SK-N-MC (cell line): Measurements from ENCODE around the gene LRP1B.
A peak's percentile ranks its signal among the peaks of the same experiment; 100 is the strongest.

Experiments used
- DNase-seq: peaks from one replicate; pipeline ENCODE4 v3.0.0-alpha.2; 2011; ENCODE audit warnings: low read depth, low spot score
- H3K27ac ChIP-seq: fragments of 200-600 bp; sonication (generic); 2 replicates; pipeline ENCODE4 v1.5.1; 2016; ENCODE audit warnings: mixed run types
- H3K36me3 ChIP-seq: fragments of 200-600 bp; sonication (generic); 2 replicates; pipeline ENCODE4 v1.6.1; 2017; ENCODE audit warnings: antibody characterized with exemption, low read length, mixed read lengths; ENCODE audit not compliant: insufficient read depth
- H3K4me3 ChIP-seq: fragments of 200-600 bp; sonication (generic); 2 replicates; pipeline ENCODE4 v1.5.1; 2016
- H3K9ac ChIP-seq: fragments of 200-600 bp; sonication (generic); 2 replicates; pipeline ENCODE4 v1.8.0; 2017; ENCODE audit warnings: mixed run types, mixed read lengths; ENCODE audit not compliant: insufficient read length
- H3K9me3 ChIP-seq: fragments of 200-600 bp; sonication (generic); 2 replicates; pipeline ENCODE4 v1.6.1; 2017; ENCODE audit warnings: low read depth, mild to moderate bottlenecking, antibody characterized with exemption, low read length, moderate library complexity, mixed read lengths
- EZH2 ChIP-seq: fragments of 200-600 bp; sonication (generic); IDR thresholded peaks from one replicate; pipeline ENCODE4 v1.6.1; 2017; ENCODE audit warnings: antibody characterized with exemption
- FOXP2 ChIP-seq: optimal IDR thresholded peaks from 2 replicates; pipeline ENCODE3; 2011; ENCODE audit warnings: mild to moderate bottlenecking, moderate library complexity; ENCODE audit not compliant: insufficient read depth; ENCODE audit errors: extremely low read length, control extremely low read depth
- POLR2AphosphoS5 ChIP-seq: IDR thresholded peaks from 2 replicates; pipeline ENCODE4 v1.6.1; 2012; ENCODE audit warnings: mild to moderate bottlenecking, low read depth, low read length, borderline replicate concordance

LRP1B gene

GRCh38 chr2:141517180-141517851 lies 613.5 kb downstream of the LRP1B start:
- Histone ChIP-seq H3K36me3 (no peaks in the 10 kb centered on the region), H3K27ac (no peak overlapping the region)

GRCh38 chr2:141515931-141516330 lies 614.9 kb downstream of the LRP1B start:
- no peak overlapping the region for H3K9ac ChIP-seq
- DNase-seq = no peak
- no peaks in the 10 kb centered on the region for H3K9me3 ChIP-seq
- no peak overlapping the region for H3K27ac ChIP-seq
- no peak for TF ChIP-seq EZH2
- no peak for TF ChIP-seq FOXP2
- no peak for TF ChIP-seq POLR2AphosphoS5
- no peaks in the 10 kb centered on the region for H3K36me3 ChIP-seq
- no peak overlapping the region for H3K4me3 ChIP-seq

More at GRCh38 chr2:141517180-141517851, 613.5 kb downstream of the LRP1B start:
- H3K9ac ChIP-seq = no peak overlapping the region
- no peak overlapping the region for H3K4me3 ChIP-seq
- DNase-seq = no peak
- TF ChIP-seq POLR2AphosphoS5 (no peak), EZH2 (no peak), FOXP2 (no peak)
- no peaks in the 10 kb centered on the region for H3K9me3 ChIP-seq

DNA sequence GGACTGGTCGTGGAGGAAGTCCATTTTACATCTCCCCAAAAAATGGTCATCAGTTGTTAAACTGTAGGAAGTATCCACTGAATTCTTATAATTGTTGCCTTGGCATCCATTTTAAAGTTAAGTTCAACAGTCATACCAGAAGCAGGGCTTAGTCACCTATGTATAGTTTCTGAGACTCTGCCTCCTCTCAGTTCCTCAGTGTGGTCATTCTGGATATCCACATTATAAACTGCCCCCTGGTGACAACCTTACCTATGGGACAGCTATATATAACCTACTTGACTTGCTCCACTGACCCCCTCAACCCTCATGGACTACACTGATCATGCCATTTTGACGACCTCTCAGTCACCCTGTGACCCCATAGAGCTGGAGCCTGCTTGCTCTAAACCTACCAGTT lies 617.0 kb downstream of the LRP1B start:
- H3K9ac ChIP-seq = no peak overlapping the region
- H3K4me3 ChIP-seq = no peak overlapping the region
- no peak overlapping the region for H3K27ac ChIP-seq
- H3K9me3 ChIP-seq = no peaks in the 10 kb centered on the region
- TF ChIP-seq FOXP2 = no peak
- no peak for TF ChIP-seq POLR2AphosphoS5
- TF ChIP-seq EZH2 = no peak
- no peaks in the 10 kb centered on the region for H3K36me3 ChIP-seq
- no peak for DNase-seq

DNA sequence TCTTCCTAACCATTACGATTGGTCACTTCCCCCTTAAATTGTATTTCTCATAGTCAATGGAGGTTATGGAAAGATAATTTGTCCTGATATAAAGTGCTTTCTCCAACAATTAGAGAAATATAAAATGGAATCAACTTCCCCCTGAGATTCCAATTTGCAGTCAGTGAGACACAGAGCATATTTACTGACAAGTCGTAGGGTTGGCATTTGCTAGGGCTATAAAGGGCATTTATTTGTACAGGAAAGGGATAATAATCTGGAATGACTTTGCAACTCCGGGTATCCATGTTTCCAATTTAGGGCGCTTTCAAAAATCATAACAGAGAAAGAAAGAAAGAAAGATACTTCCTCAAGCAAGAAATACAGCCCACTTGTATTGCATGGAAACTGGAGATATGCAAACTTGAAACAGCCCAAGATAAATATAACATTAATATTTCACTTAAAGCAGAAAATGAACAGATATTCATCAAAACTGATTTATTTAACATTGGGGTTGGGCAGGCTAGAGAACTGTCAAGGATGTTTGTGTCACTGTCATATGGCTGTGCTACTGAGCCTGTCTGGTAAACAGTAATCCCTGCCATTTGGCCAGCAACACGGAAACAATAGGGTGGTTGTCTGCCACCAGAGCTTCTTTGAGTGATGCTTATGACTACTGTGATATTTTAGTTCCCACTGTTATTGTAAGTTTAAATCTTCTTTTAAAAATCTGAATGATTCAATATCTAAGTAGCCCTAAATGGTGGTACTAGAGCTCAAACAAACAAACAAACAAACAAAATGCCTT lies 621.8 kb downstream of the LRP1B start:
- H3K9me3 ChIP-seq = peaks cover 3% of the 10 kb centered on the region; the same call in 1 of the 2 replicates
- no peak overlapping the region for H3K4me3 ChIP-seq
- DNase-seq = no peak
- no peaks in the 10 kb centered on the region for H3K36me3 ChIP-seq
- H3K27ac ChIP-seq = no peak overlapping the region
- TF ChIP-seq EZH2 = no peak
- no peak for TF ChIP-seq FOXP2
- no peak for TF ChIP-seq POLR2AphosphoS5
- no peak overlapping the region for H3K9ac ChIP-seq

DNA sequence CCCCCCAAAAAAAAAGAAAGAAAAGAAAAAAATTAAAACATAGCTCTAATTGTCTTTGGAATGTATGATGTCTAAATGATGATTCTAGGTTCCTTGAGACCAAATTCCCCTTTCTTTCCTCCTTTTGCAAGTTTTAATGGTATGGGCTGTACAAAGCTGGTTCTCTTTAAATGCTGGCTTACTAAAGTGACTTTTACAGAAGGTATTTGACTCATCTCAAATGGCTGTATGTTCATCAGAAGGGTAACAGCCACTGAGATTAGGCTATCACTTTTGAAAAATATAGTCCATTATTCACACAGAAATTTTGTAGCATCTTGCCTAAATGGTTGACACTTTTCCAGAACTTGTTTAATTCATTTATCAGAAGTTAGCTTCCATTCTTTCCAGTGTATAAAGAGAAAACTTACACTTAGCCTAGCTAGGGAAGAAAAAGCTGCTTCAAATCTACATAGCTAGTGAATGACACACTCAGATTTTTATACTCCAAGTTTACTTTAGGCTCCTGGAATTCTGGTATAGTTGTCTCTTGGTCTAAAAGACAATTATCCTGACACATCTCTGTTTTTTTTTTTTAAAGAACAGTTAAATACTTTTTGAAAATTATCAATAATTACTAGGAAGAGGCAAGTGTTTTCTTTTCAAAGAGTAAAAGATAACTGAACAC lies 622.6 kb downstream of the LRP1B start:
- Histone ChIP-seq H3K9ac (no peak overlapping the region), H3K27ac (no peak overlapping the region), H3K9me3 (peaks cover 3% of the 10 kb centered on the region; the same call in 1 of the 2 replicates), H3K36me3 (no peaks in the 10 kb centered on the region), H3K4me3 (no peak overlapping the region)
- TF ChIP-seq POLR2AphosphoS5 = no peak
- no peak for TF ChIP-seq FOXP2
- no peak for TF ChIP-seq EZH2
- DNase-seq = no peak

- Histone ChIP-seq H3K27ac (peak overlapping the region; percentile 83), H3K9ac (no peak overlapping the region), H3K36me3 (no peaks in the 10 kb centered on the region), H3K4me3 (no peak overlapping the region), H3K9me3 (peaks cover 3% of the 10 kb centered on the region; the same call in 1 of the 2 replicates)
- no peak for TF ChIP-seq POLR2AphosphoS5
- TF ChIP-seq FOXP2 = no peak
- no peak for TF ChIP-seq EZH2
- DNase-seq = no peak
These were observed 624.7 kb downstream of the LRP1B start for GRCh38 chr2:141506135-141506534.

DNA sequence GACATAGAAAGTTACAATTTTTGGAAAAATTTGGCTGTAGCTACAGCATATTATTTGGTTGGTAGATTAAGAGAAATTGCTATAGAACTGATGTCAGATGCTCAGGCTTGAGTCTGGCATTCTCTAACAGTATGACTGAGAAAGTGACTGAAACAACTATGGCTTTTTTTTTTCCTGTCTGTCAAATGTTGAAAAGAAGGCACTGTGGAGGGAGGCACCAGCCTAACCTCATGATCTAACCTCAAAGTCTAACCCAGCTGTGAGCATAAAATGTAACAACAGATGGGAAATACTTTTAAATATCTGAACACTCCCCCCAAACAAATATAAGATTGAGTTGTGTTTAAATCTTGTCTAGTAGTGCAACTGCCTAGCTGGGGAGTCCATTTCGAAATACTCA lies 629.1 kb downstream of the LRP1B start:
- DNase-seq = no peak
- Histone ChIP-seq H3K36me3 (no peaks in the 10 kb centered on the region), H3K27ac (no peak overlapping the region), H3K4me3 (no peak overlapping the region), H3K9me3 (peaks cover 3% of the 10 kb centered on the region; the same call in 1 of the 2 replicates), H3K9ac (no peak overlapping the region)
- no peak for TF ChIP-seq FOXP2
- no peak for TF ChIP-seq POLR2AphosphoS5
- no peak for TF ChIP-seq EZH2

DNA sequence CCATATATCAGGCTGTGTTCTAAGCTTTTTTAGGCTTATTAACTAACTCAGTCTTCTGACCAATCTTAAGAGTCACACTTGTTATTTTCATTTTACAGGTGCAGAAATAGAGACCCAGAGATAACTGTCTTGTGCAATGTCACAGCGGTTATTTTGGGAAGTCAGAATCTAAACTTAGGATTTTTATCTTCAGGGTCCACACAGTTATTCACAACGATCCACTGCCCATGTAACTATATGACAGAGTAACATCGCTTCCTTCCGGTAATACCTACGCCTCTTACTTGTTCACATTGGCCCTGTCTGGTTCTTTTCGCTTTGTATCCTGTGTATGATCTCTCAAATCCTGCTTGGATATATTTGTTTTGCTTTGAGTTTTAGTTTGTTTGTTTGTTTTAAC lies 631.7 kb downstream of the LRP1B start:
- no peak for TF ChIP-seq EZH2
- H3K9ac ChIP-seq = no peak overlapping the region
- H3K4me3 ChIP-seq = no peak overlapping the region
- H3K27ac ChIP-seq = no peak overlapping the region
- no peaks in the 10 kb centered on the region for H3K9me3 ChIP-seq
- DNase-seq = no peak
- no peaks in the 10 kb centered on the region for H3K36me3 ChIP-seq

DNA sequence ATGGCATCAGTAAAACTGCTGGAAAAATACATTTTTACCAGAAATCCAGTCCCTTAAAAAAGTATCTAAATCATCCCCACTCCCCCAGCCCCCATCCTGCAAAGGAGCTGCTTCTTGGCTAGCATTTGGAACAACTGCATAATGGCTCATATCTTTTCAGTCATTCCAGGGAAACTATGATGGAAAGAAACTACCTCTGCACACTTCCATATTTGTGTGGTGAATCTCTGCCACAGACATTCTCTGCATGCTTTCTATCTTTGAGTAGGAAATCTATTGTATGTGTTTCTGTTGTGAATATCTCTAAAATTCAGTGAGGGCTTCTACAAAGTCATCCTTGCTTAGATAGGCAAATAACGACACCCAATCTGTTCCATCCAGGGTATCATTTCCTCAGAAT lies 632.3 kb downstream of the LRP1B start:
- no peak for TF ChIP-seq EZH2
- no peak for TF ChIP-seq FOXP2
- TF ChIP-seq POLR2AphosphoS5 = no peak
- Histone ChIP-seq H3K27ac (no peak overlapping the region), H3K9me3 (no peaks in the 10 kb centered on the region), H3K4me3 (no peak overlapping the region), H3K9ac (no peak overlapping the region), H3K36me3 (no peaks in the 10 kb centered on the region)
- DNase-seq = no peak
